GM18520 (cell line): ENCODE results near the gene CISH.

Experiments
- ATAC-seq: cut with Tn5 transposase; IDR thresholded peaks from one replicate; pipeline ENCODE4 v1.9.1; 2021; ENCODE audit not compliant: unreplicated experiment

The CISH gene

GRCh38 chr3:50572801-50573371 lies 38.7 kb downstream of the CISH start:
- no peak for ATAC-seq

GRCh38 chr3:50572158-50572557 lies 39.4 kb downstream of the CISH start:
- ATAC-seq: peak; percentile 19

- ATAC-seq: no peak
Observed at GRCh38 chr3:50571486-50571885, 40.1 kb downstream of the CISH start.

GRCh38 chr3:50570508-50571279 lies 40.9 kb downstream of the CISH start:
- no peak for ATAC-seq

- peak; percentile 36 for ATAC-seq
Observed at GRCh38 chr3:50568947-50569749, 42.4 kb downstream of the CISH start, which contains the start of gene HEMK1. HEMK1 (plus strand) TSS chr3:50569522; CDS start chr3:50571105, 1,583 bp downstream.

GRCh38 chr3:50567386-50568167 lies 44.0 kb downstream of the CISH start, which contains the start of gene C3orf18:
C3orf18 (minus strand) TSS chr3:50567747; CDS start chr3:50565699, 2,048 bp downstream.
- ATAC-seq: peak; percentile 81

- no peak for ATAC-seq
Observed at GRCh38 chr3:50567011-50567385, 44.6 kb downstream of the CISH start.

GRCh38 chr3:50564321-50564720 lies 47.3 kb downstream of the CISH start:
- no peak for ATAC-seq

- ATAC-seq: no peak
Observed at GRCh38 chr3:50563867-50564266, 47.7 kb downstream of the CISH start.

- no peak for ATAC-seq
Observed at GRCh38 chr3:50562861-50563260, 48.7 kb downstream of the CISH start.

GRCh38 chr3:50559702-50560101 lies 51.9 kb downstream of the CISH start:
- no peak for ATAC-seq

GRCh38 chr3:50557915-50558314 lies 53.7 kb downstream of the CISH start:
- no peak for ATAC-seq

GRCh38 chr3:50557106-50557505 lies 54.5 kb downstream of the CISH start:
- ATAC-seq: no peak
